ENCODE measurements around the gene GAL3ST3.
"Not testable (repeated sequence)": the region's sequence is repeated elsewhere in the genome, so short reads cannot be mapped to it uniquely, and the experiment has no call there.

The GAL3ST3 gene

GRCh38 chr11:66044757-66045156, 4.2 kb downstream of the GAL3ST3 start:
- DNase-seq (ENCODE audit: low read depth), result no peak

GRCh38 chr11:66042996-66043906, 5.7 kb downstream of the GAL3ST3 start:
- no peak for DNase-seq (ENCODE audit: low read depth)

GRCh38 chr11:66042227-66042995, 6.5 kb downstream of the GAL3ST3 start:
- no peak for DNase-seq (ENCODE audit: low read depth)

GRCh38 chr11:66039765-66040164, 9.2 kb downstream of the GAL3ST3 start:
- DNase-seq (ENCODE audit: low read depth), result no peak

GRCh38 chr11:66037327-66037726, 11.6 kb downstream of the GAL3ST3 start:
- DNase-seq (ENCODE audit: low read depth), result no peak

- no peak for DNase-seq (ENCODE audit: low read depth)
Observed at GRCh38 chr11:66036334-66036710, 12.6 kb downstream of the GAL3ST3 start.

- no peak for DNase-seq (ENCODE audit: low read depth)
Observed at GRCh38 chr11:66035653-66036333, 13.2 kb downstream of the GAL3ST3 start.

- no peak for DNase-seq (ENCODE audit: low read depth)
Observed at GRCh38 chr11:66032957-66033735, 15.8 kb downstream of the GAL3ST3 start.

GRCh38 chr11:66026017-66026529, 22.9 kb downstream of the GAL3ST3 start, which contains the start of gene CATSPER1:
Gene CATSPER1, minus strand, starts transcription at chr11:66026479. Its CDS starts 100 bp downstream, at chr11:66026379.
- DNase-seq (ENCODE audit: low read depth), result no peak

GRCh38 chr11:66023186-66023440, 25.8 kb downstream of the GAL3ST3 start:
- DNase-seq (ENCODE audit: low read depth), result not testable (repeated sequence)

- peak; percentile 64 for DNase-seq (ENCODE audit: low read depth)
Observed at GRCh38 chr11:66022401-66023185, 26.4 kb downstream of the GAL3ST3 start.

GRCh38 chr11:66020618-66021357, 28.2 kb downstream of the GAL3ST3 start:
- no peak for DNase-seq (ENCODE audit: low read depth)

GRCh38 chr11:66020212-66020611, 28.7 kb downstream of the GAL3ST3 start:
- no peak for DNase-seq (ENCODE audit: low read depth)

GRCh38 chr11:66017321-66017720, 31.6 kb downstream of the GAL3ST3 start:
- no peak for DNase-seq (ENCODE audit: low read depth)

GRCh38 chr11:66016793-66017177, 32.2 kb downstream of the GAL3ST3 start:
- no peak for DNase-seq (ENCODE audit: low read depth)

- no peak for DNase-seq (ENCODE audit: low read depth)
Observed at GRCh38 chr11:66015936-66016792, 32.8 kb downstream of the GAL3ST3 start.

- no peak for DNase-seq (ENCODE audit: low read depth)
Observed at GRCh38 chr11:66015454-66015881, 33.5 kb downstream of the GAL3ST3 start.

- DNase-seq (ENCODE audit: low read depth), result no peak
Observed at GRCh38 chr11:66014804-66015453, 34.0 kb downstream of the GAL3ST3 start.

GRCh38 chr11:66013762-66014100, 35.2 kb downstream of the GAL3ST3 start:
- DNase-seq (ENCODE audit: low read depth), result no peak
